K562 (cell line): ENCODE data around the gene MYOZ3. TPM values are rescaled to one million over a fixed set of nuclear protein-coding genes. Genes with fewer than 3 reads are reported as not detected.
A peak's percentile ranks its signal among the peaks of the same experiment; 100 is the strongest.

Experiments
- ATAC-seq: fragments of 200-7000 bp; cut with Tn5 transposase; 3 replicates; pipeline ENCODE4 v1.9.1; 2020; ENCODE audit warnings: moderate library complexity
- BruUV-seq: library from RNA; stranded (reverse); fragments of 400-500 nt; replicated peaks from 2 replicates; lab custom pipeline; 2021; lab: Mats Ljungman, UMichigan
- CTCF ChIA-PET: fragments of 300-600 bp; formaldehyde crosslinking; extraction: SDS; loops from one replicate; lab custom pipeline; 2021; ENCODE audit warnings: low intra/inter-chr PET ratio; lab: Yijun Ruan, JAX
- POLR2A ChIA-PET: fragments of 300-600, 350-650 bp; sonication (Branson Sonifier 250); formaldehyde crosslinking; extraction: SDS; loops from one replicate; lab custom pipeline; 2021; ENCODE audit warnings: antibody characterized with exemption, inconsistent platforms; lab: Yijun Ruan, JAX
- DNase-seq, 4 experiments: peaks; one replicate each; pipeline versions ENCODE4 v3.0.0 to v3.0.0-alpha.2; 2011 to 2018; ENCODE audit warnings: low spot score in 3 of 4, mixed read lengths in 3 of 4; ENCODE audit errors: extremely low read depth in 1 of 4
- FAIRE-seq: peaks from 2 replicates; lab custom pipeline; 2011; peaks lifted over from hg19 to GRCh38; lab: Jason Lieb, UNC
- H2AFZ ChIP-seq: 2 replicates; pipeline ENCODE4 v1.6.0; 2011; ENCODE audit warnings: low read depth, low read length, control low read depth, inconsistent platforms
- H3K27ac ChIP-seq: fragments of 200-600 bp; 3 replicates; pipeline ENCODE4 v1.8.0; 2011; ENCODE audit warnings: low read depth, mild to moderate bottlenecking, control low read depth, inconsistent platforms, low read length, moderate library complexity, mixed read lengths; ENCODE audit errors: extremely low read depth
- H3K27me3 ChIP-seq, 2 experiments: fragments of 300-600 bp in 1 of 2; 2 replicates in 1 of 2; 3 replicates in 1 of 2; pipeline versions ENCODE4 v1.6.0 to v1.8.0; 2011; ENCODE audit warnings: inconsistent platforms in 2 of 2, low read length in 2 of 2, mild to moderate bottlenecking in 1 of 2, mixed read lengths in 1 of 2, moderate library complexity in 1 of 2; ENCODE audit not compliant: control insufficient read depth in 2 of 2, insufficient read depth in 2 of 2
- H3K36me3 ChIP-seq: fragments of 300-600 bp; 3 replicates; pipeline ENCODE4 v1.8.0; 2011; ENCODE audit warnings: mild to moderate bottlenecking, low read length, inconsistent platforms; ENCODE audit not compliant: control insufficient read depth, insufficient read depth
- H3K4me1 ChIP-seq, 2 experiments: fragments of 200-600 bp in 1 of 2; replicated peaks in 1 of 2; 2 replicates in 1 of 2; 3 replicates in 1 of 2; pipeline versions ENCODE4 v1.5.1 to v1.8.0; 2011; ENCODE audit warnings: inconsistent platforms in 2 of 2, low read length in 2 of 2, mild to moderate bottlenecking in 1 of 2, mixed read lengths in 1 of 2, moderate library complexity in 1 of 2; ENCODE audit not compliant: control insufficient read depth in 2 of 2, insufficient read depth in 2 of 2
- H3K4me2 ChIP-seq: 2 replicates; pipeline ENCODE4 v1.6.1; 2011; ENCODE audit warnings: low read length, control low read depth, inconsistent platforms, mixed read lengths; ENCODE audit not compliant: insufficient read depth
- H3K4me3 ChIP-seq: fragments of 200-600 bp; sonication (generic), shearing (Covaris generic); 2 replicates; pipeline ENCODE4 v1.5.1; 2016; ENCODE audit warnings: control low read depth, inconsistent platforms
- H3K79me2 ChIP-seq: fragments of 200-600 bp; 3 replicates; pipeline ENCODE4 v1.8.0; 2011; ENCODE audit warnings: low read length, inconsistent platforms; ENCODE audit not compliant: control insufficient read depth, insufficient read depth
- H3K9ac ChIP-seq, 2 experiments: 2 replicates each; pipeline versions ENCODE4 v1.6.0 to v1.6.1; 2011; ENCODE audit warnings: low read depth in 2 of 2, low read length in 2 of 2, control low read depth in 1 of 2, inconsistent platforms in 1 of 2, mild to moderate bottlenecking in 1 of 2, mixed read lengths in 1 of 2; ENCODE audit not compliant: insufficient read depth in 1 of 2
- H3K9me1 ChIP-seq: one replicate; pipeline ENCODE4 v1.6.0; 2011; ENCODE audit warnings: inconsistent platforms, mild to moderate bottlenecking, low read length, moderate library complexity; ENCODE audit not compliant: control insufficient read depth, insufficient read depth
- H3K9me3 ChIP-seq: replicated peaks from 2 replicates; pipeline ENCODE4 v1.5.1; 2011; ENCODE audit warnings: low read depth, low read length, inconsistent platforms; ENCODE audit not compliant: control insufficient read depth, insufficient read depth
- H4K20me1 ChIP-seq: replicated peaks from 2 replicates; pipeline ENCODE4 v1.6.1; 2011; ENCODE audit warnings: low read length, inconsistent platforms, mixed read lengths; ENCODE audit not compliant: control insufficient read depth, insufficient read depth
- BRCA1 ChIP-seq, 2 experiments: fragments of 450-650 bp in 1 of 2; sonication (generic) in 1 of 2; formaldehyde crosslinking in 1 of 2; IDR thresholded peaks; 2 replicates each; pipeline versions ENCODE4 v1.5.0 to v1.6.1; 2017 to 2020; ENCODE audit warnings: mild to moderate bottlenecking in 1 of 2, missing genetic modification reagents in 1 of 2
- CSDE1 ChIP-seq, 2 experiments: fragments of 450-650 bp; IDR thresholded peaks; 2 replicates each; pipeline ENCODE4 v1.6.1; 2016; ENCODE audit warnings: mild to moderate bottlenecking in 1 of 2
- KDM2B ChIP-seq: fragments of 250-450 bp; sonication (Bioruptor Pico); IDR thresholded peaks from 2 replicates; pipeline ENCODE4 v1.8.0; 2021; ENCODE audit warnings: mild to moderate bottlenecking, moderate library complexity
- NR2F6 ChIP-seq: fragments of 450-650 bp; formaldehyde crosslinking; IDR thresholded peaks from 2 replicates; pipeline ENCODE4 v1.4.0; 2020; ENCODE audit warnings: mild to moderate bottlenecking
- PHTF2 ChIP-seq: fragments of 250-450 bp; sonication (Bioruptor Pico); IDR thresholded peaks from 2 replicates; pipeline ENCODE4 v1.5.0; 2021; ENCODE audit warnings: mild to moderate bottlenecking
- POLR2AphosphoS2 ChIP-seq: IDR thresholded peaks from 2 replicates; pipeline ENCODE4 v1.6.1; 2012; ENCODE audit warnings: low read length, improper control_type of control experiment
- POLR2AphosphoS5 ChIP-seq: IDR thresholded peaks from 2 replicates; pipeline ENCODE4 v1.6.1; 2011; ENCODE audit warnings: mild to moderate bottlenecking, low read depth, low read length, moderate library complexity; ENCODE audit not compliant: control insufficient read depth, insufficient read depth
- RCOR1 ChIP-seq, 2 experiments: IDR thresholded peaks; 2 replicates each; pipeline ENCODE4 v1.6.1; 2012; ENCODE audit warnings: low read depth in 2 of 2, low read length in 2 of 2, borderline replicate concordance in 1 of 2, improper control_type of control experiment in 1 of 2
- TEAD2 ChIP-seq: fragments of 450-650 bp; IDR thresholded peaks from 2 replicates; pipeline ENCODE4 v1.6.1; 2016; ENCODE audit warnings: missing genetic modification characterization, control low read depth, missing compliant biosample characterization
- ZNF347 ChIP-seq: fragments of 450-650 bp; formaldehyde crosslinking; IDR thresholded peaks from 2 replicates; pipeline ENCODE4 v1.4.0; 2020; ENCODE audit warnings: low read depth, mild to moderate bottlenecking, moderate library complexity
- ZSCAN32 ChIP-seq: fragments of 450-650 bp; formaldehyde crosslinking; IDR thresholded peaks from 2 replicates; pipeline ENCODE4 v1.4.0; 2020; ENCODE audit warnings: mild to moderate bottlenecking, moderate library complexity
- WGBS: fragments of 100-300 bp; shearing (Covaris generic); methylation state at CpG from one replicate; pipeline ENCODE4 v1.1.6; 2016; ENCODE audit warnings: low coverage, mixed read lengths; ENCODE audit not compliant: insufficient coverage; ENCODE audit errors: missing lambda C conversion rate; 5-methylcytosine and 5-hydroxymethylcytosine counted together
- in situ Hi-C: fragments of 300-500 bp; cut with MboI; formaldehyde crosslinking; loops from 4 replicates; pipeline ENCODE4 v1.15.0; 2018; ENCODE audit warnings: inconsistent platforms, mixed read lengths
- intact Hi-C: fragments of 100-400 bp; cut with micrococcal nuclease; formaldehyde crosslinking; loops from 2 replicates; pipeline ENCODE4 v1.14.2; 2022
- polyA plus RNA-seq, 8 experiments: library from polyadenylated mRNA; depleted of rRNA in 4 of 8; stranded (reverse) in 5 of 8; unstranded in 3 of 8; fragments of >200 nt; fragmentation: Nextera tagmentation in 2 of 8; fragmentation: Illumina TruSeq in 1 of 8; extraction: Ambion mirVana in 2 of 8; extraction: Trizol in 1 of 8; gene quantifications; 2 replicates each; pipeline versions ENCODE4 v1.2.1 to v1.2.3, GENCODE V29; 2011 to 2014; ENCODE audit warnings: inconsistent platforms in 1 of 8, missing spikeins in 1 of 8
- total RNA-seq, 7 experiments: library from RNA; depleted of rRNA in 6 of 7; stranded (reverse); fragments of >200 nt in 6 of 7; fragmentation: Illumina TruSeq in 2 of 7; extraction: Trizol in 2 of 7; gene quantifications; 2 replicates each; pipeline versions ENCODE4 v1.2.1 to v1.2.3, GENCODE V29; 2011 to 2021; ENCODE audit warnings: low replicate concordance in 1 of 7
- TF ChIP-seq, protein P1 (sequence below): sonication (generic); formaldehyde crosslinking; IDR thresholded peaks from 2 replicates; pipeline ENCODE4 v1.8.0; 2022; ENCODE audit warnings: missing genetic modification reagents, mild to moderate bottlenecking, borderline replicate concordance
- TF ChIP-seq, protein P2 (sequence below): fragments of 250-450 bp; sonication (Bioruptor Pico); IDR thresholded peaks from 2 replicates; pipeline ENCODE4 v1.8.0; 2021; ENCODE audit warnings: moderate library complexity, mild to moderate bottlenecking, inconsistent platforms

The MYOZ3 gene
- total and polyA plus RNA-seq, 9 of the 15 experiments (the other 6 are each of a cell fraction or from before 2014, with no cell fraction given), result not detected

- no peak overlapping the region for H3K4me3 ChIP-seq
- H2AFZ ChIP-seq, result no peak overlapping the region
- H3K27me3 ChIP-seq, result peaks cover 29 to 30% of the 10 kb centered on the region in 2 experiments
- DNase-seq, result peak in 1 of 4 experiments; percentile 5
- CTCF ChIA-PET, result no interaction called here
- no peaks in the 10 kb centered on the region for H3K36me3 ChIP-seq
- ATAC-seq, result no peak; the same call in 2 of the 3 replicates
- H3K4me1 ChIP-seq, result peaks cover 0 to 13% of the 10 kb centered on the region in 2 experiments; a peak in 2 of 5 replicates
- WGBS, result 26% methylated on average over 25 of the region's 51 CpGs
- H3K9me3 ChIP-seq, result no peaks in the 10 kb centered on the region
- intact Hi-C loops, result no loop called here
- no peak overlapping the region for H3K27ac ChIP-seq
- no peaks in the 10 kb centered on the region for H3K79me2 ChIP-seq
- no TSS peak for BruUV-seq
- POLR2A ChIA-PET, result interaction anchor here (0.6 to 0.7 kb wide), 2 partner anchors 20 to 55 kb away, joined by 3 read pairs; no protein-coding TSS in a partner anchor
- no peak overlapping the region for H3K4me2 ChIP-seq
- H4K20me1 ChIP-seq, result no peaks in the 10 kb centered on the region
- no peak for FAIRE-seq
- in situ Hi-C loops, result no loop called here
- H3K9me1 ChIP-seq, result no peaks in the 10 kb centered on the region
- peak overlapping the region in 1 of 2 experiments; percentile 48; a peak in 1 of 4 replicates for H3K9ac ChIP-seq
- no peak for TF ChIP-seq TEAD2 (tag)
- TF ChIP-seq NR2F6 (CRISPR knock-in tag), result no peak
- TF ChIP-seq, protein P1, sequence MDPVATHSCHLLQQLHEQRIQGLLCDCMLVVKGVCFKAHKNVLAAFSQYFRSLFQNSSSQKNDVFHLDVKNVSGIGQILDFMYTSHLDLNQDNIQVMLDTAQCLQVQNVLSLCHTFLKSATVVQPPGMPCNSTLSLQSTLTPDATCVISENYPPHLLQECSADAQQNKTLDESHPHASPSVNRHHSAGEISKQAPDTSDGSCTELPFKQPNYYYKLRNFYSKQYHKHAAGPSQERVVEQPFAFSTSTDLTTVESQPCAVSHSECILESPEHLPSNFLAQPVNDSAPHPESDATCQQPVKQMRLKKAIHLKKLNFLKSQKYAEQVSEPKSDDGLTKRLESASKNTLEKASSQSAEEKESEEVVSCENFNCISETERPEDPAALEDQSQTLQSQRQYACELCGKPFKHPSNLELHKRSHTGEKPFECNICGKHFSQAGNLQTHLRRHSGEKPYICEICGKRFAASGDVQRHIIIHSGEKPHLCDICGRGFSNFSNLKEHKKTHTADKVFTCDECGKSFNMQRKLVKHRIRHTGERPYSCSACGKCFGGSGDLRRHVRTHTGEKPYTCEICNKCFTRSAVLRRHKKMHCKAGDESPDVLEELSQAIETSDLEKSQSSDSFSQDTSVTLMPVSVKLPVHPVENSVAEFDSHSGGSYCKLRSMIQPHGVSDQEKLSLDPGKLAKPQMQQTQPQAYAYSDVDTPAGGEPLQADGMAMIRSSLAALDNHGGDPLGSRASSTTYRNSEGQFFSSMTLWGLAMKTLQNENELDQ (CRISPR knock-in tag), result no peak
- TF ChIP-seq BRCA1 (IDR thresholded peaks at IDR 0.05), result no peak
- TF ChIP-seq BRCA1 (CRISPR knock-in tag; IDR thresholded peaks at IDR 0.05), result no peak
- no peak for TF ChIP-seq PHTF2 (CRISPR knock-in tag)
- no peak for TF ChIP-seq KDM2B (CRISPR knock-in tag)
- no peak for TF ChIP-seq POLR2AphosphoS5
- no peak for TF ChIP-seq RCOR1 (IDR thresholded peaks at IDR 0.05; ENCODE audit: borderline replicate concordance in 1 of 2, low read depth in 2 of 2, low read length in 2 of 2)
- no peak for TF ChIP-seq CSDE1 (IDR thresholded peaks at IDR 0.05)
- no peak for TF ChIP-seq ZNF347 (CRISPR knock-in tag)
- TF ChIP-seq, protein P2, sequence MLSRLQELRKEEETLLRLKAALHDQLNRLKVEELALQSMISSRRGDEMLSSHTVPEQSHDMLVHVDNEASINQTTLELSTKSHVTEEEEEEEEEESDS (CRISPR knock-in tag), result no peak
- TF ChIP-seq POLR2AphosphoS2, result no peak
- no peak for TF ChIP-seq ZSCAN32 (CRISPR knock-in tag)
These were observed 10.6 kb downstream of the MYOZ3 start for GRCh38 chr5:150671509-150672236.
